ENCODE data around the gene BRD9. TPM values are rescaled to one million over a fixed set of nuclear protein-coding genes. Genes with fewer than 3 reads are reported as not detected.

BRD9 gene
- total RNA-seq, 3 donors from 2014 or later = 60.9 to 67.7 (median 64.6) TPM

GRCh38 chr5:868428-869135 lies 24.0 kb downstream of the BRD9 start:
- H3K4me1 Mint-ChIP-seq (ENCODE audit: low read depth) = no peaks in the 10 kb centered on the region
- no peak for DNase-seq
- H3K9me3 Mint-ChIP-seq = no peaks in the 10 kb centered on the region
- no peak for ATAC-seq
- no peaks in the 10 kb centered on the region for H3K27me3 Mint-ChIP-seq (ENCODE audit: low read depth)
- H3K36me3 Mint-ChIP-seq (ENCODE audit: insufficient read depth) = peaks cover 54% of the 10 kb centered on the region
- no peak overlapping the region for H3K4me3 Mint-ChIP-seq

GRCh38 chr5:867300-867870 lies 25.2 kb downstream of the BRD9 start:
- no peaks in the 10 kb centered on the region for H3K27me3 Mint-ChIP-seq (ENCODE audit: low read depth)
- DNase-seq (no peak), ATAC-seq (no peak)
- H3K4me1 Mint-ChIP-seq (ENCODE audit: low read depth) = no peaks in the 10 kb centered on the region
- peaks cover 51% of the 10 kb centered on the region for H3K36me3 Mint-ChIP-seq (ENCODE audit: insufficient read depth)
- H3K9me3 Mint-ChIP-seq = no peaks in the 10 kb centered on the region
- H3K4me3 Mint-ChIP-seq = no peak overlapping the region

GRCh38 chr5:865771-866170 lies 26.8 kb downstream of the BRD9 start:
- no peaks in the 10 kb centered on the region for H3K27me3 Mint-ChIP-seq (ENCODE audit: low read depth)
- no peak for DNase-seq
- no peaks in the 10 kb centered on the region for H3K4me1 Mint-ChIP-seq (ENCODE audit: low read depth)
- ATAC-seq = no peak
- no peaks in the 10 kb centered on the region for H3K9me3 Mint-ChIP-seq
- H3K4me3 Mint-ChIP-seq = no peak overlapping the region
- H3K36me3 Mint-ChIP-seq (ENCODE audit: insufficient read depth) = peaks cover 43% of the 10 kb centered on the region

GRCh38 chr5:865168-865521 lies 27.5 kb downstream of the BRD9 start:
- DNase-seq (no peak), ATAC-seq (no peak)
- Mint-ChIP-seq H3K9me3 (no peaks in the 10 kb centered on the region), H3K36me3 (ENCODE audit: insufficient read depth) (peaks cover 40% of the 10 kb centered on the region), H3K27me3 (ENCODE audit: low read depth) (no peaks in the 10 kb centered on the region), H3K4me1 (ENCODE audit: low read depth) (no peaks in the 10 kb centered on the region), H3K4me3 (no peak overlapping the region)

GRCh38 chr5:864492-865167 lies 28.0 kb downstream of the BRD9 start:
- Mint-ChIP-seq H3K9me3 (no peaks in the 10 kb centered on the region), H3K27me3 (ENCODE audit: low read depth) (no peaks in the 10 kb centered on the region), H3K4me1 (ENCODE audit: low read depth) (no peaks in the 10 kb centered on the region), H3K4me3 (no peak overlapping the region), H3K36me3 (ENCODE audit: insufficient read depth) (peaks cover 34% of the 10 kb centered on the region)
- ATAC-seq (no peak), DNase-seq (no peak)

GRCh38 chr5:863244-863805 lies 29.3 kb downstream of the BRD9 start:
- Mint-ChIP-seq H3K9me3 (no peaks in the 10 kb centered on the region), H3K27me3 (ENCODE audit: low read depth) (no peaks in the 10 kb centered on the region), H3K4me3 (no peak overlapping the region), H3K4me1 (ENCODE audit: low read depth) (no peaks in the 10 kb centered on the region), H3K36me3 (ENCODE audit: insufficient read depth) (peaks cover 27% of the 10 kb centered on the region)
- ATAC-seq = no peak
- no peak for DNase-seq

GRCh38 chr5:862367-863243 lies 30.0 kb downstream of the BRD9 start:
- ATAC-seq (peak in 1 of 2 donors; percentile 13), DNase-seq (no peak)
- Mint-ChIP-seq H3K36me3 (ENCODE audit: insufficient read depth) (peaks cover 21% of the 10 kb centered on the region), H3K27me3 (ENCODE audit: low read depth) (no peaks in the 10 kb centered on the region), H3K4me1 (ENCODE audit: low read depth) (no peaks in the 10 kb centered on the region), H3K9me3 (no peaks in the 10 kb centered on the region), H3K4me3 (no peak overlapping the region)

- Mint-ChIP-seq H3K36me3 (ENCODE audit: insufficient read depth) (peaks cover 15% of the 10 kb centered on the region), H3K4me3 (no peak overlapping the region), H3K4me1 (ENCODE audit: low read depth) (no peaks in the 10 kb centered on the region), H3K27me3 (ENCODE audit: low read depth) (no peaks in the 10 kb centered on the region), H3K9me3 (no peaks in the 10 kb centered on the region)
- ATAC-seq (peak in 1 of 2 donors; percentile 12), DNase-seq (no peak)
Measured at GRCh38 chr5:861442-862366, 30.9 kb downstream of the BRD9 start.

GRCh38 chr5:860506-861150 lies 32.0 kb downstream of the BRD9 start:
- H3K27me3 Mint-ChIP-seq (ENCODE audit: low read depth) = no peaks in the 10 kb centered on the region
- H3K36me3 Mint-ChIP-seq (ENCODE audit: insufficient read depth) = peaks cover 9% of the 10 kb centered on the region
- H3K9me3 Mint-ChIP-seq = no peaks in the 10 kb centered on the region
- no peak for ATAC-seq
- H3K4me3 Mint-ChIP-seq = no peak overlapping the region
- no peaks in the 10 kb centered on the region for H3K4me1 Mint-ChIP-seq (ENCODE audit: low read depth)
- DNase-seq = no peak

GRCh38 chr5:859798-860296 lies 32.8 kb downstream of the BRD9 start:
- H3K9me3 Mint-ChIP-seq = no peaks in the 10 kb centered on the region
- no peaks in the 10 kb centered on the region for H3K27me3 Mint-ChIP-seq (ENCODE audit: low read depth)
- ATAC-seq (no peak), DNase-seq (no peak)
- H3K4me3 Mint-ChIP-seq = no peak overlapping the region
- H3K36me3 Mint-ChIP-seq (ENCODE audit: insufficient read depth) = peaks cover 9% of the 10 kb centered on the region
- H3K4me1 Mint-ChIP-seq (ENCODE audit: low read depth) = no peaks in the 10 kb centered on the region

GRCh38 chr5:859391-859790 lies 33.2 kb downstream of the BRD9 start:
- Mint-ChIP-seq H3K9me3 (no peaks in the 10 kb centered on the region), H3K36me3 (ENCODE audit: insufficient read depth) (peaks cover 9% of the 10 kb centered on the region), H3K4me1 (ENCODE audit: low read depth) (no peaks in the 10 kb centered on the region), H3K4me3 (no peak overlapping the region), H3K27me3 (ENCODE audit: low read depth) (no peaks in the 10 kb centered on the region)
- DNase-seq = no peak
- ATAC-seq = no peak

GRCh38 chr5:858726-859125 lies 33.9 kb downstream of the BRD9 start:
- no peak for DNase-seq
- no peaks in the 10 kb centered on the region for H3K9me3 Mint-ChIP-seq
- no peaks in the 10 kb centered on the region for H3K4me1 Mint-ChIP-seq (ENCODE audit: low read depth)
- no peaks in the 10 kb centered on the region for H3K27me3 Mint-ChIP-seq (ENCODE audit: low read depth)
- no peak for ATAC-seq
- H3K36me3 Mint-ChIP-seq (ENCODE audit: insufficient read depth) = peaks cover 4% of the 10 kb centered on the region
- no peak overlapping the region for H3K4me3 Mint-ChIP-seq
